ENCODE measurements around the gene SETBP1.
A peak's percentile ranks its signal among the peaks of the same experiment; 100 is the strongest.

The SETBP1 gene

DNA sequence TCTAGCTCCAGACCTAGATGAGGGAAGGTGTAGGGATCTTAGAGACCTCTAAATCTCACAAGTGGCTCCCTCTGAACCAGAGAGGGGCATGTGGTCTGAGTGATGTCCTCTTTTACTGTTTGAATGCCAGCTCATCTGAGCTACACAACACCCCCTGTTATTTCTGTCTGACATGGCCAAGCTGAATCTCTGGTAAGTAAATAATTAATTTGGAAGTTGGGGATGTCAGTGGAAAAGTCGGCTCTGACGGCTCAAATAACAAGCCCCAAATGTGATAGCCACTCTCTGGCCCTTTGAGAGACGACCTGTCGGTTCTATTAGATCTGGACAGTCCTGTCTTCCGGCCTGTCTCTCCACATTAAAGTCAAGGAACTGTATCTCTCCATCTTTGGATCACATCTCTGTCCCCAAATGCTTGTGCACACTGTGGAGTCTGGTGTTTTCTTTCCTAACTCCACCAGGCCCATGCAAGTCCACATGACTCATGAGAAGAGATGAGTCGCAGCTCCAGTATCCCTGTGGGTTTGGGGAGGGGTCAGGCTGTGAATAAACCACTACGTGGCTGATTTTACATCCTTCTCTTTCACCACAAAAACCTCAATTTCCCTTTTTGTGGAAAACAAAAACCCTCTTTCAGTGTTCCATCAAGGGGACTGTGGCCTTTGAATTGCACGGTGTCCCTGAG, 52.5 kb downstream of the SETBP1 start:
- peak; percentile 99 for DNase-seq

DNA sequence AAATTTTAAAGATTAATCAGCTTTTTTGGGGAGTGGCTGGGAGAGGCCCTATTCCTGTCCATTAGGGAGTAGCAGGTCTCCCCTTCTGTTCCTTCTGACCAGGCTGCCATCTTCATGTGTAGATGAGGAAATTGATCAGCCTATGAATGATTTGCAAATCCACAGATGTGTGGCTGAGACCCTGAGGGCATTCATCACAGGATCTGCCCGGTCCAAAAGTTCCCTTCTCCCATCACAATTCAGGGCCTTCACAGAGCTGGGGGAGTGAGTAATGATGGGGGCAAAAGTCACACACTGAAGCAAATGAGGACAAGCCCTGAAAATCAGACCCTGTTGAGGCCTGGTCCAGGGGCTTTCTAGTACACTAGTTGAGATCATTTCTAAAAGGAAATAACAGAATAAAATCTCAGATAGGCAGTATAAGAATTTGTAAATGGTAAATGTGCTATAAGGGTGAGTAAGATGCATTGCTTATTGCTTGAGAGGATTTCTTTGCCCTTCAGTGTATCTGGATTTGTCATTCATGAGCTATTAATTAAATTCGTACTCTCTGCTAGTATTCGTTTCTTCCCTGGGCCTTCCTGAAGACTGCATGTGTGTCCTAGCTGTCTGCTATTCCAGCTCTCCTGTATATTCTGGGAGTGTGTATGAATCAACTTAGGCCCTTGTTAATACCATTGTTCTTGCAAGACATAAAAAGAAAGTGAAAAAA, 53.2 kb downstream of the SETBP1 start:
- DNase-seq = no peak

DNA sequence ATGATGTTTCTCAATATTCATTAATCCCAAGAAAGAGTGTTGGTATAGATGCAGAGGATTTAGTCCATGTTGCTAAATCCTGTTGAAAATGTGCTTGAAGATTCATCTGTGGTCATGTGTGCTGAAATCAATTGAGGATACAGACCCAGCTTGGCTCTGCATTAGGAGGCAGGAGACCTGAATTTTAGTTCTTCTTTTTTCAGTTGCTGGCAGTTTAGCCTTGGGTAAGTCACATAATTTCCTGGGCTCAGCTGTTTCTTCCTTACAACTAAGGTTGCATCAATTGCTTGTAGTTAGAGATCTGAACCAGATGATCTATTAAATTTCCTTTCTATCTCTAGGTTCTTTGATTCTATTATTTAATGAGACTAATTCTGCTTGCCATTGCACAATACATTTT, 54.4 kb downstream of the SETBP1 start:
- peak; percentile 92 for DNase-seq

DNA sequence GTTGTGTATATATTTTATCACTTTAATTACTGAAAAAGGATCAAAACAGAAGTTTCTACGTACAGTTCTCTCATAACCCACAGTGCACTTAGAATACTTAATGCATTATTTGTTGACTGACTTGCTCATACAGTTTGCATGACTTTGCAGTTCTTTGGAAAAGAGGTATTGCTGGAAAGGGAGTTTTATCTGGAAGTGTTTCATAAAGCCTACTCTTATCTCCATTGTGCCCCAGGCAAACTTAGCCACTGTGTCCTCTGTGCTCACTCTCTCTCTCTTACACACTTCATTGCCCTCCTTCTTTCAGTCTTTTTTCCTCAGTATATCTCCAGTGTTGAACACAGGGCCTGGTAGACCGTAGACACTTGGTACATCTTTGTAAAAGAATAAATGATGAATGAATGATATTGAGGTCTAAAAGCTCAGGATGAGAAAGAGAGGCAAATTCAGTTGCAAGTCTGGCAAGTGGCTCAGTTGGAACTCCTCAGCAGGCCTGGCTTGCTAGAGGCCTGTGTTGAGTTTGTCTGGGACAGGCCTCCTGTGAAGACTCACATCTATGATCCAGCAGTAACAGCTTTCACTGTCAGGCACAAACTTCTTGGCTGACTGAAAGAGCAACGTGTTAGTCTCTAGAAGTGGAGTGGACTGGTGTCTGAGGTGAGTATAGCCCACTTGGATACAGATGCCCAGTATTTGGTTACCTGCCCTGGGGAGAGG, 56.1 kb downstream of the SETBP1 start:
- DNase-seq = no peak

DNA sequence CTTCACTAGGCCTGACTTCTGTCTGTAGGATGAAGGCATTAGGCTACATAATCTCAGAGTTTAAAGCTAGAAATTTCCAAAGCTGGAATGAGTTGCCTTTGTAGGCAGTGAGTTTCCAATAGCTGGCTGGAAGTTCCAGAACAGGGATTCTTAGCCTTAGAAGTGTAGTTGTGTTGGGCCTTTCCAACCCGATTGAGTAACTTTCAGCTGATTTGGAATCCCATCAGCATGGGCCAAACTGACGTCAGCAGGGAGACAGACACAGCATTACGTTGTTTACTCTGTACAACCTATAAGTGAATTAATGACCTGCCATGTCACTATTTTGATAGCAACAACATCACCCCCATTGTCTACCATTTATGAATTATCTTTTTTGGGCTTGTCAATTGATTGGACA, 56.9 kb downstream of the SETBP1 start:
- DNase-seq = no peak

DNA sequence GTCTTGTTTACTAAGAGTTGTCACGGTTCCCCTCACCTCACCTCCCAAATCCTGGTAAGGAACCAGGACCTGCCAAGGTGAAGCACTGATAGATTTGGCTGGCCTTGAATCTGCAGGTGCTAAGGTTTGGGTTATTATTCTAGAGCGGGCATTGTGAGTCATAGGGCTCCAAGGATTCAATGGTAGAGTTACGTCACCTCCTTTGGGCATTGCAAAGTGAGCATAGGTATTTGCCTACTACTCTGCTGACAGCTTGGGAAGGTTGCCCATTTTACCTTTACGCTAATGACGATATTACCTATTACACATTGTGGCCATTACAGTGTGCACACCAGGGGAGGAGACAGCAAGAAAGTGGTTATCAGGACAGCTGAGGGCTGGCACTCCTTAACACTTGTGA, 59.3 kb downstream of the SETBP1 start:
- DNase-seq = no peak

DNA sequence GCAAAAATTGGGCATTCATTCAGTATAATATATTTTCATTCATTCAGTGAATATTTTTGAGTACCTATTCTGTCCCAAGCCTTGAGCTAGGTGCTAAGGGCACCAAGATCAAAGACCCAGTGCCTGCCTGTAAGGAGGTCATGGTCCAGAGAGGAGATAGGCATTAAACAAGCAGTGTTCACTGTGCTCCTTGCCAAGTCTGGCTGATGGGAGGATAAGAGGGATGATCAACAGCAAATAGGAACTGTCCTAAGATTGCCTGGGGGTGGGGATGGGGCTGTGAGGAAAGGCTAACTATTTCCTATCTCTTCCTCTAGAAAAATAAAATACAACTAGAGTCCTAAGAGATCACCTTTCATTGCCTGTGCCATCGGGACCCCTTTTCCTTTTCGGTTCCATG, 60.4 kb downstream of the SETBP1 start:
- no peak for DNase-seq

DNA sequence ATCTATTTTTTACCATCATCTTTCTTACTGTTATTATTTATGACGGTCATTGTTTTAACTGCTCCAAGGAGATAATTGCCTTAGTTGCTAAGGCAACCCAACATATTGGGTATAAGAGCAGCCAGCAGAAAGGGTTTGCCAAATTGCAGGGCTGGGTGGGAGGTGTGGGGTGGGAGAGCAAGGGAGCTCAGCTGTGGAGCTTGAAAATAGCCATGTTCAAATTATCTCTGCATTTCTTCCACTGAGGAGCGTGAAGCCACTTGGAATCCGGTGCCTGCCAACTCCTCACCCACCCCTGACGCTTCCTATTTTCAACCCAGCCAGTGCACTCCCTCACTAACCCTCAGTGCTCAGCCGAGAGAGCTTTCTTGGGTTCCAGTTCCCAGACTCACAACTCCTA, 60.8 kb downstream of the SETBP1 start:
- no peak for DNase-seq

DNA sequence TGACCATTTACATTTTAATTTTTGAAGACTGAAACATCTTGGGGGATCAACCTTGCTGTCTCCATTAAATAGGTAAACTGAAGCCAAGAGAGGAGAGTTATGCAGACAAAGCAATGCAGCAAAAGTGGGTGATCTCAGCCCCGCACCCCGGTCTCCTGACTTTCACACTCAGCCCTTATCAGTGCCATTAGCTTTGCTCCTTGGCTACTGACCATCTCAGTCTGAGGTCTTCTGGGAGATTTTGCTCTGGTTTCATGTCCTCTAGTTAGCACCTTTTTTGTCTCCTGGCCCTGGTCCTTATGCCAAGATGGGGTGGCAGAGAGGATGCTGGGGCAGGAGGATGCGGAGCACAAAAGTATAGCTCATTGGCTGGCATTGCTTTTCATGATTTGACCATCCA, 61.4 kb downstream of the SETBP1 start:
- DNase-seq = no peak

DNA sequence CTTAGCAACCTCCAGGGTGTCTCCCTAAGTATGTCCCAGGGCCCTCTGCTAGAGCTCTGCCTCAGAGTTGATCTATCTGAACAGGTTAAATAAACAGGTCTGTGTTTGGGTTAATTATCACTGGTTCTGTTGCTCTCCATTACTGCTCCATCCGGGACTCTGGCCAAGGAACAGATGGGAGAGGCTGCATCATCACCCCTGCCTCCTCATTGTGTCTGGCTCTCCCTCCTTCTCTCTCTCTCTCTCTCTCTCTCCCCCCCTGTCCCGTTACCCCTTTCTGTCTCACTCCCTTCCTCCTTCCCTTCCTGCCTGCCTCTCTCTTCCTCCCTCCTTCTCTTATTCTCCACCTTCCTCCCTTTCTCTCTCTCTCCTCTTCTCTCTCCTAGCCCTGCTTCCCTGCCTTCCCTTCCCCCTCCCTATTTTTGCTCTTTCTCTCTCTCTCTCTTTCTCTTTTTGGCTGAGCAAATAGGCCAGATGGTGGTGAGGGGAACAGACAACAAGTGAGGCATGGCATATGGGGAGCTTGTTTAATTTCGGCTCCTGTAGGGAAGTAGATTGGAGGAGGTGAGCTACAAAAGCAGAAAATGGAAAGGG, 62.1 kb downstream of the SETBP1 start:
- DNase-seq = no peak

DNA sequence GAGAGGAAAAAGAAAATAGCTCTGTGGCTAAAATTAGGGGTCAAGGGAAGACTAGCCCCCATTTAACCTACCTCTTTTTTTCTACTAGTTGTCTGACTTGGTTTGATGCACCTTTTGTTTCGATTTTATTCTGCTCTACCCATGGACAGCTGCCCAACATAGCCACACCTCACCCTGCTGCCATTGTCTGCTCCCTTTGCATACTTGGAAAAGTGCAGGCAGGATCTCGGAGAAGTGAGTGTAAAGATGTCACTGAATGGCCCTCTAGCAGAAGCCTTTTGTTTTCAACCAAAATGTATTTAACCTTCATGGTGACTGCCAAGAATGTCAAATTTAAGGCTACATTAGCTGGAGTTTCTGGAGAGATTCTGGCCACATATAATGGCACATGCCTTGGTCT, 62.9 kb downstream of the SETBP1 start:
- no peak for DNase-seq

DNA sequence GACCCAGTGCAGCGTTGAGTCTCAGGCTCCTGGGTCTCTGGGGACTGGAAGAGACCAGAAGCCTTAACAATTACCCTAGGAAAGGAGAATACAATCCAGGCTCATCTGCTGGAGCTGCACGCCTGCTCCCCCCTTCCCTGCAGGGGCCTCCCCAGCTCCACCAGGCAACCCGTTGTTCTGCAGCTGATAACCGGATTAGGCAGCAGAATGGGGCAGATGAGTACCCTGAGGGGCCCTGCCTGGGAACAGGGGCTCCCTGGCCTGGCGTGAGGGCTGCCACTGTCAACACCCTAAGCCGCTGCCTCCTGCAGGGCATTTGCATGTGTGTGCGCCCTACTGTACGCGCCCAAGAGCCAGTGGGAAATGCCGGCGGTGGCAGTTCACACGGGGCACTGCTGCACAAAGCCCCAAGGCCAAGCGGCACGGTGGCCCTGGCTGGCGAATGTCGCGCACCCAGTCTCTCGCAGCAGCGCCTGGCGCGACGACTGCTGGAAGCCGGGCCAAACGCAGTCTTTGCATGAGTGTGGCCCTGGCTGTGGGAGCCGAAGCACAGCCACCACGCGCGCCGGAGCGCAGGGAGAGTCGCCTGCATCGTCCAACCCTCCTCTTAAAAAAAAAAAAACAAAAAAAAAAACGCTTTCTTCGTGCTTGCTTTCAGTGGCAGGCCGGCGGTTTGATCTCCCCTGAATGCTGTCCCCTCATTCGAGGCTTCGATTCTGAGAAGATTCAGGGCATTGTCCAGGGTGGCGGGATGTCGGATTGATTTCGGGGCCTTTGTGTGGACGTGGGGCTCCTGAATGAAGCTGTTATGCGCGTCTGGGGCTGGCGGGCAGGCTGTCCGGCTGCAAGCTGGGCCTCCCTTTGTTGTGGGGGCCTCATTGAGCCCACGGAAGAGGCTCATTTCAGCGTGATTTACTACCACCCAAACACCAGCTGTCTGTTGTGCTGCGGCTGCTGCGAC, 63.8 kb downstream of the SETBP1 start:
- no peak for DNase-seq

DNA sequence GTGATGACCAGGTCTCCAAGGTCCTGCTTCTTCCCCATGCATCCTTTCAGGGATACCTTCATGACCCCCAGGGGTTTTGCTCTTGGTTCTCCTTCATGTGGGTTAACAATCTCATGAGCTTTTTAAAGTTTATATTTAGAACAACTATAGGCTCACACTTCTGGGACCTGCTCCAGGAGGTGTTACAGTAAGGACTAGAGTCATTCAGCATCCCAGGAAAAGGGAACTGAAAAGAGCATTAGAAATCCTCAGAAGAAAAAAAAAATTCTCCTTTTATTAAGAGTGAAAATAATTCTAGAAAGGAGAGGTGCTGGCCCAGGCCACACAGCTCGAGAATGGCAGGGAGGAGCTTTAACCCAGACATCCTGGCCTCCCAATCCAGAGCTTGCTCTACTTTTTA, 66.5 kb downstream of the SETBP1 start:
- DNase-seq = no peak

DNA sequence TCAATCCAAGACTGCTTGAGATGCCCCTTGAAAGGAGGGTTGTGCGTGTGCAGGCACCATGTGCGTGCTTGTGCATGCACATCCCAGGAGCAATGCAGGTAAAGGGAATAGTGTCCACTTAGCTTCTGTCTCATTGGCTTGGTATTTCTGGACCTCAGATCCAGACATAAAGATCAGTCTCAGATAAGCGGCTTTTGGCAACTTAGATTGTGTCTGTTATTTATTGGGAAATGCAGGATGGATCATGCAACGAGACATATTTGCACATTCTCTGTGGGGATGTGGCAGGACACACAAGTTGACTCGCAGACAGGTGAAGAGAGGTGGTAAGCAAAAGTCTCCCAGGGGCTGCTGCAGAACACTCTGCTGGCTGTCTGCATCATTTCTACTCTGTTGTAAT, 67.9 kb downstream of the SETBP1 start:
- no peak for DNase-seq

DNA sequence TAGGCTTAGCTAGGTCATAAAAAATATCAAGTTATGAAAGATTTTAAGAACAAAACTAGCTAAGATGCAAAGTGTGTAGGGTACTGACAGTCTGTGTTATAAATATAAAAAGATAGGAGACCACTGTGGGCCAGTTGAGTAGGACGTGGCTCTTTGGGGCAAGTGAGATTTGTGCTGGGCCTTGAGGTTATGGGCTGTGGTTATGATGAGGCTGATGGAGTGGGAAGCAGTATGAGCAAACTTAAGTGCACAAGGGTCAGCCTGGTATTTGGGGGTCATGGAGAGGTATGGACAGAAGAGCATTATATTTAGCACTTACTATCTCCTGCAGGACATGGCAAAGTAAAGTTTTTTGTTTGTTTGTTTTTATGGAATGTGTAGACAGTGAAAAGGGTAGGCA, 70.1 kb downstream of the SETBP1 start:
- peak; percentile 6 for DNase-seq

DNA sequence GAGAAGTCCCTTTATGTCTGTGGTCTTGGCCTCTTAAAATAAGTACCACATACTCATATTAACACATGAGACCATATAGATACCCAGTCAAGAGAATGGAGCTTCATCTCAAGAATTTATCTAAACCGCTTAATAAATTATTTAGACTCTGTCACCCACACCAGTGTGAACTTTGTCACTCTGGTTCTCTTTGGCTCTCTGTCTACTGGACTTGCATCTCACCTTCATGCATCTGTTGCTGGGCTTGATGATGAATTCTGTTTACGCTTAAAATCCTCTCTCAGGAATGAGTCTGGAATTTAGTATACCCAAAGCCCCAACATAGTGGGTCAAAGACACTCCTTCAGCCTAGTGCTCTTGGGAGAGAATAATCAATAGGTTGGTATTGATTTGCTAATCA, 73.9 kb downstream of the SETBP1 start:
- DNase-seq = no peak

DNA sequence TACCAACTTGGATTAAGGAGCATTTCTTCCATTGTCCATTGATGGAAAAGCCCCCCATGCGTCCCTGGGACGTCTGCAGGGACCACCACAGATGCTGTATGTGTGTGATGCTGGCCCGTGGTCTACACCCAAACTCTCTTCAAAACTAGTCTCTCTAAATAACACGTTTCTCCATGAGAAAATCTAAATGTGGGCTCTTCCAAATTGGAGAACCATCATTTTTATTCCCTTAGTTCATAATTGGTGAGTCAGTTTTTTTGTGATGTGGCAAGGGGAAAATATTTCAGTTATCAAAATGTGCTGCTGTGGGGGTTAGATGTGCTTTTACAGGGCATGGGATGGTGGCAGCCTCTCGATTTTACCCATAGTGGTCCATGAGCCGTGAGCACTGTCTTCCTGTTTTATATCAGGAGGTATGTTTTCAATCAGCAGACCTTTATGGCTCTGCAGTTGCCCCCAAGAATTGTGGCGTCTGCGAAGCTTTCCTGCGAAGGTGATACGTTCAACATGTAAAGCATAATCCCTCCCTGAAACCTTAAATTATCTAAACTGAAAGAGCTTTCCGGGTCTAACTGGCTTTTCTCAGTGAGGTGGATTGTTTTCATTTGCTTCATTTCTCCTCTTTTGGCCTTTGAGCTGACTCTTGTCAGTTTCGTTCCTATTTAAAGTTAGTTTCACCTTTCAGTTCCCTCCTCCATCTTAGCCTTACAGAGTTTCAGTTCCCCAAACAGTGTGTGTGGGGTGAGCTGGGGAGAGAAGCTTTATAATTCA, 78.4 kb downstream of the SETBP1 start:
- DNase-seq = peak; percentile 93

DNA sequence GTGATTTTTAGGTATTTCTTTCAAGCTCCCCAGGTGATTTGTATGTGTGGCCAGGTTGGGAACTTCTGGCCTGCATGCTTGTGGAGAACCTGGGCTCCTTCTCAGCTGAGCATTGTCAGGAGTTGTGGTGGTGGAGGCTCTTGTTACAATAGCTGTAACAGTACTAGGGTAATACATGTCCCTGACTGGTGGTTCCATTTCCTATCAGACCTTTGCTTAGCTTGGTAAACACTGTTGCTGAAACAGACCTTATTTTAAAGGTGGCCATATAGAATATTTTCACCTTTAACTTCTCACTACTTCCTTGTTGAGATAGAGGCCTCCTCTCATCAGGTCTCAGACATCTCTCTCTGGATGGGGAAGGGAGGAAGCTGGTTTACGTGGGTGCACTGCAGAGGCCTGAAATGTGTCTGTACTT, 79.2 kb downstream of the SETBP1 start:
- peak; percentile 17 for DNase-seq

DNA sequence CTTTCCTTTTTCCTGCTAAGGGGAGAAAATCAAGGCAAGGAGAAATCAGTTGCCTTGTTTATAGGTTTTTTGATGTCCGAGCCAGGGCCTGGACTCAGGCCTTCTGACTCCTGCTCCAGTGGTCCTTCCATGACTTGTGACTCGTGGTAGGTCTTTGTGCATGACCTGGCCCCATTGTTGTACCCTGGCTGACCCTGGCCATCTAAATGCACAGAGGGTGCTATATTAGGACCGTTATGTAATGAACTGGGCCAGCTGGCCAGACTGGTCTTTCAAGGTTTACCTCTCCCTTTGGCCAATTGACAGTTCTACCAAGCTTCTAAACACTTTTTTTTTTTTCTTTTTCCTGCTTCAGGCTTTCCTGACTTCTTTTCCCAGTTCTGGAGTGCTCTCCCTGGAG, 81.1 kb downstream of the SETBP1 start:
- no peak for DNase-seq

DNA sequence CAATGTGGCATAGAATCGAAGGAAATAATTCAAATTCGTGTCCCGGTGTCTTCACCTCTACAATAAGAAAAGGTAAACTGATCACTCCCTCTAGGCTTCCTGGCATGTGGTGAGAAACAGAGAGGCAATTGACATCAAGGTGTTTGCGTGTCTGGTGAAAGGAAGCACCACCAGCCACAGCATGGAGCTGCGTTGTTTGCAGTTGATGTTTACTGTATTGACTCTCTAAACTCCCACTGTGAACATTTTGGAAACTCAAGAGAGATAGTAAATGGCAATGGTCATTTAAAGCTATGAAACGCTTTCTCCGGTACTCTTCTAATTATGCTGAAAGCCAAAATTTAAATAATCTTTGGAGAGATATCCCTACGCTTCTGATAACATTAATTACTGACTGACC, 82.6 kb downstream of the SETBP1 start:
- no peak for DNase-seq

DNA sequence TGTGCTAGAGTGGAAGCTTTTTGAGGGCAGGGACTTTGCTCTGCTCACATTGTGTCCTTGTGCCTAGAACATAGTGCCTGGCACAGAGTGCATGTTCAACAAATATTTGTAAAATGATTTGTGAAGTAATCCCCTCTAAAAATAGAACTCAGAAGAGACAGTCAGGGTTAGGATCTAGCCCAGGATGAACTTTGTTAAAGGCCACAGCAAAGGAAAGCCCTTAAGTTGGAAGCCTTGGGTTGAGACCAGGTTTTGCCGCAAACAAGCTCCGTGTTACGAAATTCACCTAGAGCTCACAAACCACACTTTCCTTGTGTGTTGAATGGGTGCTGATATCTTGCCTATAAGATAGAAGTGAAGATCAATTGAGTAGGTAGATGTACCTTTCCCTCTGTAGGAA, 84.2 kb downstream of the SETBP1 start:
- no peak for DNase-seq

DNA sequence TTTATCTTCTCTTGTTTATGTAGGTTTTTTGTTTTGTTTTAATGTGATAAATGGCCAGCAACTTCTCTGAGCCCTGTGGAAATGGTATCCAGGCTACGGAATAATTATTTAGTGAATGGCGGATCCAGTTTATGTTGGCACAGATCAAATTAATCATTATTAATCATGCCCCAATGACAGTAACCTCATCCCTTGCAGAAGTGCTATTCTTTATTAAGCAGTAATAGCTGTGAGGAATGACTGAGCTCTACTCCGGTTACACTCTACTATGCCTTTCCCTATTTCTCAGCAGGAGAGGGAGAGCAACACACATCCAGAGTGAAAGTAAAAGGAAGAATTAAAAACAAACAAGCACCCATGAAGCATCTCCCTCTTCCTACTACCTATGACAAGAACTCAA, 84.8 kb downstream of the SETBP1 start:
- no peak for DNase-seq

All from MV-4-11 (cell line).